Measurements from ENCODE around the gene SSH2.
"Not testable (repeated sequence)": the region's sequence is repeated elsewhere in the genome, so short reads cannot be mapped to it uniquely, and the experiment has no call there.

The SSH2 gene

GRCh38 chr17:29930409-29931010, 482 bp upstream of the SSH2 start:
- DNase-seq: no peak

- peak in 1 of 2 experiments; percentile 1 for DNase-seq
Observed at GRCh38 chr17:29929006-29929532, 959 bp downstream of the SSH2 start.

- no peak for DNase-seq
Observed at GRCh38 chr17:29927546-29927945, 2.5 kb downstream of the SSH2 start.

GRCh38 chr17:29924786-29925185, 5.2 kb downstream of the SSH2 start:
- DNase-seq: no peak

GRCh38 chr17:29918922-29919856, 10.8 kb downstream of the SSH2 start:
- no peak for DNase-seq

- no peak for DNase-seq
Observed at GRCh38 chr17:29918016-29918415, 12.0 kb downstream of the SSH2 start.

GRCh38 chr17:29914819-29915537, 15.1 kb downstream of the SSH2 start:
- no peak for DNase-seq

GRCh38 chr17:29911641-29912177, 18.3 kb downstream of the SSH2 start:
- no peak for DNase-seq

GRCh38 chr17:29909236-29910003, 20.6 kb downstream of the SSH2 start:
- no peak for DNase-seq

- no peak for DNase-seq
Observed at GRCh38 chr17:29906969-29907368, 23.1 kb downstream of the SSH2 start.

- DNase-seq: no peak
Observed at GRCh38 chr17:29905879-29906167, 24.2 kb downstream of the SSH2 start.

- DNase-seq: no peak
Observed at GRCh38 chr17:29905086-29905878, 24.7 kb downstream of the SSH2 start.

- DNase-seq: no peak
Observed at GRCh38 chr17:29903471-29903870, 26.6 kb downstream of the SSH2 start.

- not testable (repeated sequence) for DNase-seq
Observed at GRCh38 chr17:29897136-29897535, 32.9 kb downstream of the SSH2 start.

- DNase-seq: no peak
Observed at GRCh38 chr17:29892201-29892600, 37.8 kb downstream of the SSH2 start.

GRCh38 chr17:29891131-29891530, 38.9 kb downstream of the SSH2 start:
- no peak for DNase-seq

- DNase-seq: no peak
Observed at GRCh38 chr17:29885031-29885640, 44.9 kb downstream of the SSH2 start.

GRCh38 chr17:29883497-29883896, 46.5 kb downstream of the SSH2 start:
- DNase-seq: no peak

GRCh38 chr17:29881256-29881655, 48.8 kb downstream of the SSH2 start:
- no peak for DNase-seq

GRCh38 chr17:29880031-29880430, 50.0 kb downstream of the SSH2 start:
- DNase-seq: no peak

- DNase-seq: no peak
Observed at GRCh38 chr17:29874931-29875596, 55.0 kb downstream of the SSH2 start.

Measured in activated CD4-positive, alpha-beta T cell treated with anti-CD3 and anti-CD28 coated beads, Interleukin-2, amount 50 U/mL, for 4 hours (primary cell).